IMR-90 (cell line): Measurements from ENCODE around the gene SLC52A3. TPM values are rescaled to one million over a fixed set of nuclear protein-coding genes. Genes with fewer than 3 reads are reported as not detected.

Experiments used
- ATAC-seq: fragments of 200-7000 bp; cut with Tn5 transposase; 2 replicates; pipeline ENCODE4 v1.9.1; 2020; ENCODE audit warnings: low read depth, mild to moderate bottlenecking, moderate library complexity
- BruUV-seq: library from RNA; stranded (reverse); fragments of 400-500 nt; replicated peaks from 2 replicates; lab custom pipeline; 2021; lab: Mats Ljungman, UMichigan
- CTCF ChIA-PET: fragments of 300-600 bp; formaldehyde crosslinking; extraction: SDS; loops from one replicate; lab custom pipeline; 2021; ENCODE audit warnings: antibody characterized with exemption; lab: Yijun Ruan, JAX
- POLR2A ChIA-PET: fragments of 300-600 bp; sonication (Branson Sonifier 250); formaldehyde crosslinking; loops from one replicate; lab custom pipeline; 2022; ENCODE audit warnings: antibody characterized with exemption; ENCODE audit not compliant: unreplicated experiment; lab: Charles Lee
- DNase-seq: peaks from one replicate; pipeline ENCODE4 v3.0.0; 2013
- H2AFZ ChIP-seq: replicated peaks from 2 replicates; pipeline ENCODE3; 2013; ENCODE audit warnings: low read length, mild to moderate bottlenecking; ENCODE audit not compliant: poor library complexity
- H2AK5ac ChIP-seq: 2 replicates; pipeline ENCODE4 v1.6.1; 2013; ENCODE audit warnings: low read depth, low read length, inconsistent platforms
- H2AK9ac ChIP-seq: replicated peaks from 2 replicates; pipeline ENCODE3; 2013; ENCODE audit warnings: mild to moderate bottlenecking, low read depth, low read length, moderate library complexity; ENCODE audit not compliant: poor library complexity
- H2BK120ac ChIP-seq: 2 replicates; pipeline ENCODE4 v1.6.1; 2013; ENCODE audit warnings: low read depth, low read length, inconsistent platforms
- H2BK15ac ChIP-seq: 3 replicates; pipeline ENCODE4 v1.6.1; 2013; ENCODE audit warnings: low read depth, low read length, inconsistent platforms
- H2BK20ac ChIP-seq: 2 replicates; pipeline ENCODE4 v1.6.1; 2013; ENCODE audit warnings: low read depth, mild to moderate bottlenecking, inconsistent platforms, low read length, moderate library complexity
- H2BK5ac ChIP-seq: 2 replicates; pipeline ENCODE4 v1.6.1; 2013; ENCODE audit warnings: mild to moderate bottlenecking, low read depth, low read length, inconsistent platforms; ENCODE audit not compliant: poor library complexity, severe bottlenecking
- H3K14ac ChIP-seq: replicated peaks from 2 replicates; pipeline ENCODE4 v1.6.1; 2013; ENCODE audit warnings: low read depth, low read length, inconsistent platforms
- H3K18ac ChIP-seq: 2 replicates; pipeline ENCODE4 v1.6.1; 2013; ENCODE audit warnings: low read depth, low read length, control low read depth
- H3K23ac ChIP-seq: 2 replicates; pipeline ENCODE4 v1.6.1; 2013; ENCODE audit warnings: low read depth, low read length, inconsistent platforms
- H3K27ac ChIP-seq: 2 replicates; pipeline ENCODE4 v1.5.1; 2013; ENCODE audit warnings: mild to moderate bottlenecking, control low read depth, low read length; ENCODE audit not compliant: insufficient read depth
- H3K27me3 ChIP-seq: 2 replicates; pipeline ENCODE4 v1.6.1; 2013; ENCODE audit warnings: low read length; ENCODE audit not compliant: control insufficient read depth, insufficient read depth
- H3K36me3 ChIP-seq: 2 replicates; pipeline ENCODE4 v1.6.1; 2013; ENCODE audit warnings: low read length, mixed read lengths; ENCODE audit not compliant: control insufficient read depth, insufficient read depth
- H3K4ac ChIP-seq: 2 replicates; pipeline ENCODE4 v1.6.1; 2013; ENCODE audit warnings: low read depth, low read length, inconsistent platforms
- H3K4me1 ChIP-seq: 2 replicates; pipeline ENCODE4 v1.6.1; 2013; ENCODE audit warnings: low read length, mixed read lengths; ENCODE audit not compliant: control insufficient read depth, insufficient read depth
- H3K4me2 ChIP-seq: 2 replicates; pipeline ENCODE4 v1.6.1; 2013; ENCODE audit warnings: low read depth, mild to moderate bottlenecking, control low read depth, low read length, moderate library complexity
- H3K4me3 ChIP-seq: 2 replicates; pipeline ENCODE4 v1.5.1; 2013; ENCODE audit warnings: low read depth, mild to moderate bottlenecking, control low read depth, low read length, moderate library complexity; ENCODE audit not compliant: insufficient read depth
- H3K56ac ChIP-seq: 2 replicates; pipeline ENCODE4 v1.6.1; 2013; ENCODE audit warnings: low read length, inconsistent platforms; ENCODE audit not compliant: insufficient read depth; ENCODE audit errors: extremely low read depth
- H3K79me1 ChIP-seq, 2 experiments: 2 replicates each; pipeline ENCODE4 v1.6.1; 2013; ENCODE audit warnings: low read length in 2 of 2, inconsistent platforms in 1 of 2, low read depth in 1 of 2
- H3K9ac ChIP-seq: 2 replicates; pipeline ENCODE4 v1.6.1; 2013; ENCODE audit warnings: low read depth, low read length, control low read depth
- H3K9me1 ChIP-seq: 2 replicates; pipeline ENCODE4 v1.6.1; 2013; ENCODE audit warnings: low read length, inconsistent platforms; ENCODE audit not compliant: insufficient read depth
- H3K9me3 ChIP-seq: 2 replicates; pipeline ENCODE4 v1.6.1; 2013; ENCODE audit warnings: low read length; ENCODE audit not compliant: control insufficient read depth, insufficient read depth
- H4K20me1 ChIP-seq: 2 replicates; pipeline ENCODE4 v1.6.1; 2013; ENCODE audit warnings: low read length, inconsistent platforms; ENCODE audit not compliant: insufficient read depth
- H4K5ac ChIP-seq: 2 replicates; pipeline ENCODE4 v1.6.1; 2013; ENCODE audit warnings: mild to moderate bottlenecking, low read depth, low read length, control low read depth
- H4K8ac ChIP-seq, 2 experiments: 2 replicates each; pipeline ENCODE4 v1.6.1; 2013; ENCODE audit warnings: low read depth in 2 of 2, low read length in 2 of 2, control low read depth in 1 of 2, inconsistent platforms in 1 of 2
- H4K91ac ChIP-seq: 2 replicates; pipeline ENCODE4 v1.6.1; 2013; ENCODE audit warnings: low read depth, low read length, inconsistent platforms; ENCODE audit not compliant: insufficient read depth
- CHD1 ChIP-seq: IDR thresholded peaks from 2 replicates; pipeline ENCODE4 v1.6.1; 2012; ENCODE audit warnings: low read depth, low read length, improper control_type of control experiment
- MAFK ChIP-seq: IDR thresholded peaks from 2 replicates; pipeline ENCODE4 v1.6.1; 2012; ENCODE audit warnings: low read depth, low read length, improper control_type of control experiment
- NFE2L2 ChIP-seq: fragments of 150-350 bp; IDR thresholded peaks from 2 replicates; pipeline ENCODE4 v1.6.1; 2016; ENCODE audit warnings: low read depth, mild to moderate bottlenecking, low read length
- WGBS, 2 experiments: methylation state at CpG; one replicate each; pipeline versions ENCODE4 v1.1.5 to v1.1.7; 2013; ENCODE audit warnings: missing lambda C conversion rate in 2 of 2; ENCODE audit not compliant: insufficient read length in 1 of 2; ENCODE audit errors: extremely low coverage in 2 of 2; 5-methylcytosine and 5-hydroxymethylcytosine counted together
- dilution Hi-C: fragments of 300-500 bp; cut with HindIII; formaldehyde crosslinking; loops from one replicate; pipeline ENCODE4 v1.14.3; 2018; ENCODE audit warnings: low sequenced_read_pairs; ENCODE audit not compliant: unreplicated experiment
- in situ Hi-C: fragments of 300-500 bp; cut with MboI; formaldehyde crosslinking; loops from 3 replicates; pipeline ENCODE4 v1.14.3; 2019; ENCODE audit warnings: low sequenced_read_pairs, inconsistent platforms, mixed read lengths
- intact Hi-C: fragments of 100-400 bp; cut with micrococcal nuclease; formaldehyde crosslinking; loops from 2 replicates; pipeline ENCODE4 v1.10.0; 2022
- polyA plus RNA-seq, 3 experiments: library from polyadenylated mRNA; depleted of rRNA; stranded (reverse); fragments of >200 nt; gene quantifications; 2 replicates each; pipeline ENCODE4 v1.2.3, GENCODE V29; 2012; ENCODE audit warnings: low replicate concordance in 1 of 3
- total RNA-seq: library from RNA; depleted of rRNA; stranded (reverse); fragments of >200 nt; gene quantifications from 2 replicates; pipeline ENCODE4 v1.2.3, GENCODE V29; 2012
- TF ChIP-seq, protein P1 (sequence below): fragments of 150-350 bp; IDR thresholded peaks from 2 replicates; pipeline ENCODE4 v1.6.1; 2016; ENCODE audit warnings: low read depth, mild to moderate bottlenecking, low read length, moderate library complexity, borderline replicate concordance

Gene SLC52A3
- total and polyA plus RNA-seq, 2 of the 4 experiments (the other 2 are of a cell fraction) = not detected

DNA sequence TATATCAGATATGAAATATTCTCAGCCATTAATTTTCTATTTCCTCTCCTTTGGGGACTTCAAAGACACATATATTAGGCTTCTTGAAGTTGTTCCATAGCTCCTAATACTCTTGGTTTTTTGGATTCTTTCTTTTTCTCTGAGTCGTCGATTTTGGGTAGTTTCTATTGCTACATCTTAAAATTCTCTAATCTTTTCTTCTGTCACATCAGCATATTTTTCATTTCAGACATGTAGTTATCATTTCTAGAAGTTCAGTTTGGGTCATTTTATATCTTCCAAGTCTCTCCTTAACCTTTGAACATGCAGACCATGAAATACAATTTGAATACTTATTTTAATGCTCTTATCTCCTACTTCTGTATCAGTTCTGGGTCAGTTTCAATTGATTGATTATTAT lies 53.8 kb downstream of the SLC52A3 start:
- ChIA-PET CTCF (no interaction called here), POLR2A (no interaction called here)
- BruUV-seq = no TSS peak

More for the DNA sequence above, 53.8 kb downstream of the SLC52A3 start:
- WGBS, 2 experiments = no CpG with 5 or more reads among the region's 2 CpGs
- H3K4me2 ChIP-seq = no peak overlapping the region
- H3K23ac ChIP-seq = no peak overlapping the region
- no peak overlapping the region for H4K91ac ChIP-seq
- no peak overlapping the region for H3K9ac ChIP-seq
- H4K8ac ChIP-seq = no peak overlapping the region
- dilution Hi-C loops = no loop called here
- DNase-seq (no peak), ATAC-seq (no peak)
- H2BK15ac ChIP-seq = no peak overlapping the region
- intact Hi-C loops = no loop called here
- no peak overlapping the region for H2AK5ac ChIP-seq
- H3K4ac ChIP-seq = no peak overlapping the region
- H3K18ac ChIP-seq = no peak overlapping the region
- H3K79me1 ChIP-seq = no peaks in the 10 kb centered on the region
- H2BK20ac ChIP-seq = no peak overlapping the region
- H2BK120ac ChIP-seq = no peak overlapping the region
- peaks cover 2% of the 10 kb centered on the region; the same call in 1 of the 2 replicates for H3K9me3 ChIP-seq
- TF ChIP-seq, protein P1, sequence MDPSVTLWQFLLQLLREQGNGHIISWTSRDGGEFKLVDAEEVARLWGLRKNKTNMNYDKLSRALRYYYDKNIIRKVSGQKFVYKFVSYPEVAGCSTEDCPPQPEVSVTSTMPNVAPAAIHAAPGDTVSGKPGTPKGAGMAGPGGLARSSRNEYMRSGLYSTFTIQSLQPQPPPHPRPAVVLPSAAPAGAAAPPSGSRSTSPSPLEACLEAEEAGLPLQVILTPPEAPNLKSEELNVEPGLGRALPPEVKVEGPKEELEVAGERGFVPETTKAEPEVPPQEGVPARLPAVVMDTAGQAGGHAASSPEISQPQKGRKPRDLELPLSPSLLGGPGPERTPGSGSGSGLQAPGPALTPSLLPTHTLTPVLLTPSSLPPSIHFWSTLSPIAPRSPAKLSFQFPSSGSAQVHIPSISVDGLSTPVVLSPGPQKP = no peak
- TF ChIP-seq CHD1 (no peak), MAFK (peak; percentile 75), NFE2L2 (no peak)
- H3K4me1 ChIP-seq = no peaks in the 10 kb centered on the region
- no peak overlapping the region for H2AFZ ChIP-seq
- no peak overlapping the region for H4K5ac ChIP-seq
- no peak overlapping the region for H3K27ac ChIP-seq
- no peaks in the 10 kb centered on the region for H4K20me1 ChIP-seq
- peaks cover 26% of the 10 kb centered on the region for H3K27me3 ChIP-seq
- H3K14ac ChIP-seq = no peak overlapping the region
- H2AK9ac ChIP-seq = no peak overlapping the region
- H3K4me3 ChIP-seq = no peak overlapping the region
- in situ Hi-C loops = no loop called here
- no peaks in the 10 kb centered on the region for H3K36me3 ChIP-seq
- H3K9me1 ChIP-seq = no peaks in the 10 kb centered on the region
- no peak overlapping the region for H3K56ac ChIP-seq
- H2BK5ac ChIP-seq = no peak overlapping the region
